Activated effector memory CD4-positive, alpha-beta T cell treated with anti-CD3 and anti-CD28 coated beads, Interleukin-2, amount 50 U/mL, for 16 hours (primary cell): ENCODE measurements around the gene AGPAT3.

ENCODE experiments used
- DNase-seq: peaks from one replicate; pipeline ENCODE4 v3.0.0-alpha.2; 2020

Gene AGPAT3

DNA sequence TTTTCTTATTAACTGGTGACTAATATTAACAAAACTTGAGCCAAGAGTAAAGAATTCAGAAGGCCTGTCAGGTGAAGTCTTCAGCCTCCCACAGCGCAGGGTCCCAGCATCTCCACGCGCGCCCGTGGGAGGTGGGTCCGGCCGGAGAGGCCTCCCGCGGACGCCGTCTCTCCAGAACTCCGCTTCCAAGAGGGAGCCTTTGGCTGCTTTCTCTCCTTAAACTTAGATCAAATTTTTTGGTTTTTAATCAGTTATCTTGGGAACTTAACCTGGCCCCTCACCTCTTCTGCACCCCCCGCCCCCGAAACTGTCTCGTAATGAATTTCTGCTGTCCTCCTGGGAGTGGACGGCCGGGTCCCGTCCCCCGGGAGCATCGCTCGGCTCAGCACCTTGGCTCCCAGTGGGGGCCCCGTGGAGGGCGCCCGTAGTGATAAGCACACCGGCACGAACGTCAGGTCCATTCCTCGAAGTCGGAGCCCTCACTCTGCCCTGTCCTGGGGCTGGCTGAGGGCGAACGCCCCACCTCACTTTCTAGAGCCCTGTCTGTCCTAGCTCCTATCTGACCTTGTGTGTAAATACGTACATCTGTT lies 117.6 kb downstream of the AGPAT3 start:
- no peak for DNase-seq

DNA sequence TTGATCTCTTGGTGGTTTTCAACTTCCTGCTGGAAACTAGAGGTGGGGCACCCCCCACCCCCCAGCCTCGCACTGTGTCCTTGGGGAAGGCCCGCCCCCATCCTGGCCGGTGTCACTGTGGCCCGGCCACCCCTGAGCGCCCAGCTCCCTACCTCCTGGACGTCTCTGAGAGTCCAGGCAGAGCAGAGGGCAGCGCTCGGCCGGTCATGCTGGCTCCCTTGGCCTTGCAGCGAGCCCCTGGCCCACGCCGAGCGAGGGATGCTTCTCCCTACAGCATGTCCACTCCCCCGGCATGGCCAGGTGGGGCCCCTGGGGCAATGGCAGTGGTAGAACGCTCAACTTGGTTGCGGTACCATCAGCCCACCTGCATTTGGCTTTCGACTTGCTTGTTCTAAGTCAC lies 118.4 kb downstream of the AGPAT3 start:
- no peak for DNase-seq

DNA sequence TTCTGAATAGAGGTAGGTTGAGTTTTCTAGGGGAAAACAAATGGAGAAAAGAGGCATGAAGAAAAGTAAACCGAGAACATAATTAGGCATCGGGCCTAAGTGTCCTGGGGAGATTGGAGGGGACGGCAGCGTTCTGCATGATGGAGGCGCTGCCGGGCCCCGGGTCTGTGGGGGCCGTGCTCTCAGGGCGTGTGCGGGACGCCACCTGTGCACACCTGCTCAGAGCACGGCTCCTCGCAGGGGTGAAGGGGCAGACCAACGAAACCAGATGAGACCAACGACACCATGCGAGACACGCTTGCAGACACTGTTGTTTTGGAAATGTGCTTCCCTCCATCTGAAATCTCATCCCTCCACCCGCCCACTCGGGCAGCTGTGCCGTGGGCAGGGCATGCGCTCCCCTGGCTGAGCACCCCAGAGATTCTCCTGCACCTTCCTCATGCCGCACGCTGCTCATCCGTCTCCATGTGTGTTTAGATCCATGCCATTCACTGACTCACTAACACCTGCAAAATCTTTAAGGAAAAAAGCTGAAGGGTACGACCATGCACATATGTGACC lies 118.9 kb downstream of the AGPAT3 start:
- no peak for DNase-seq

DNA sequence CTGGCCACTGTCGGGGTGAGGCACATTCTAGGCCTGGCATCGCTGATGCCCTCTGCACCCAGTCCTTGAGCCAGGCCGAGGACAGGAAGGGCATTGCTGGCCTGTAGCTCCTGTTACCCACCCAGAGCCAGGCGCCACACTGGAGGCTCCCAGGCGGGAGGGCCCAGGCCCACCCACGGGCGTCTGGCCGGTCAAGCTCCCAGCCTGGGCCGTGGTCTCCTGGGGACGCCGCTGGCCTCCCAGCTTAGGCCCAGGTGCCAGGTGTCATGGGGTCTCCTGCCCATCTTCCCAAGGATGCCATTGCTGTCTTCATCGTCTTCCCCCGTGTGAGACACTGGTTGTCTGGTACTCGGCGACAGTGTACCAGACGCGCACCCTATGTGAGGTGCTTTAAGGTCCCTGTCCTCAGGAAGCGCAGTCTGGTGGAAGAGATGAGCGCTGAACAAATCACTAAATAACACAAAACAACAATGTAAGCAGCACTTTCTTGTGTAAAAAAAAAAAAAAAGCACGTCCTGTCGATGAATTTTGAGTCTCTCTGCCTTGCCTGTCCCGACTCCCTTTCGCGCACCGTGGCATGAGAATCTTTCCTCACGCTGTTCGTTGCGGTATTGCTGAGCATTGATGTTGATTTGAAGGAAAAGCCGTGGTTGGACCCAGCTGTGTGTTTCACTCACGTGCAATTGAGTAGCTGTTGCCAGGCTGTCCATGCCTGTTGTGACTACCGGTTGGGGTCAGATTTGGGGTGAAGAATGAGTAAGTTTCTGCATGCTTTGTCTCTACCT lies 120.1 kb downstream of the AGPAT3 start:
- DNase-seq = no peak

DNA sequence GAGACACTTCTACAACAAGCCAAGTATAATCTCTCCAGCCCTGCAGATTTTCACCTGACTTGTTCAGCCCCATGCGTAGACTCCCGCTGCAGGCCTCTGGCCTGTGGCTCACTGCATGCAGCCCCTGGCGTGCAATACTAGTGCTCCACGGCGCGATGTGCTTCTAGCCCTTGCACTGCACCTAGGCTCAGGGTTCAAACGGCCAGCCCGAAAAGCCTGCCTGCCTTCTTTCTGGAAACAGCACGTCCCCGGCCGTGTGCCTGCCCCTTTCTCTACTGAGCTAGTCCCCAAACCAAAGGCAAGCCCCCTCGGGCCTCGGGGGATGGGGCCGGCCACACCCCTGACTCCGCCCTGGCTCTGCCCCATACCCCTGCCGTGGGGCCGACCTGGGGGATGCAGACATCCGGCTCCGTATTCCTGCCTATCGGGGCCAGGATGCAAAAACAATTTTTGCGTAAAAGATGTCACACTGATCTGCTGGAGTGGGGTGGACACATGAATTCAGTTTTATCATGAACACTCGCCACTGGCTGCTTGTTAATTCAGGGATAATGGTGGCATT lies 120.7 kb downstream of the AGPAT3 start:
- DNase-seq = no peak

DNA sequence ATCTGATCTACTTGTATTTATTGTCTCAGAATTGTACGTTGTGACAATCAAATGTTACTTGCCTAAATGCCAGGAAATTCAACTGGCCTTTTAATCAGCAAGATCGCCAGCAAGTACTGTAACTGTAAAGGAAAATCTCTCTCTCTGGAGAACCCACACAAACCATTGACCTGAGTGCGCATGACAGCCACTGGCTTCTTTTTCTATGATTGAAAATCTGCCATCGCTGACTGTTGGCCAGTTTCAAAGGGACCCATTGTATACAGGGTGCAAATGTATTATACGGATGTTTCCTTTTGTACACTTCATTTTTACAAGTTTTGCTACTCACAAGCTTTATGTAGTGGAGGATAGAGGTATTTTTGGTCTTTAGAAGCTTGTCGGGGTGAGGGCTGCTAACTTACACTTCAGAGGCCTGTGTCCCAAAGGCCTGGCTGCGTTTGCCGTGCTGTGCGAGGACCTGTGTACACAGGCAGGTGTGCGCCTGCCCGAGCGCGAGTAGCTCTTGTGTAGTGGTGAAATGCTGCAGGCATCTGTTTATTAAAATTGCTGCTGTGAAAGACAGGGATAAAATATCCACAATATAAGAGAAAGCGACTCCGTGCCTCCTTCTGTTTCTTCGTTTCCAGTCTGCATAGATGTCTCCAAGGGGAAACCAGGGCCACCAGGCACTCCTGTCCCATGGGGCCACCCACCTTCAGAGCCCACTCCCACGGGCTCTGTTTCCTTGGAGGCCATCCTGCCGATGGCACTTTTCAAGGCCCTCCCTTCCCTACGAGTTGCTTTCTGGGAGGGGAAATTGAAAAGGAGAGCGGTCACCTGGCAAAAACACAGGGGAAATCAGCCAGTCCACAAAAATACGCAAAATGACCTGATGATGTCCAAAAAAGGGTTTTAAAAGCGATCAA lies 121.8 kb downstream of the AGPAT3 start:
- no peak for DNase-seq

DNA sequence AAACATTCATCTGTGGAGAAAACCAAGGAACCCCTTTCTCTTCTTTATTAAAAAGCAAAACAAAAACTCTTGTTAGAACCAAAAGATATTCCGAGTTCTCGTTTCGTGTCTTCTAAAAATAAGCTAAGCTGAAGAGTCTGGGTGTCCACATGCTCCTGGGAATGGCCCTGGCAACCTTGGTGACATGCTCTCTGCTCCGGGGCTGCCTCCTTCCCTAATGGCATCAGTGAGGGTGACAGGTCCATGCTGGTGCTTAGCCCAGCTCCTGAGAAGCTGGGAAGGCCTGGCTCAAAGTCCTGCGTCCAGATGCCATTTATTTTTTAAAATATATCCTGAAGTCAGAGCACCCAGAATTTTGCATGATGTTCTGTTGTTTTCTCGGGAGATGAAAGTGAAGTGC lies 122.5 kb downstream of the AGPAT3 start:
- no peak for DNase-seq

DNA sequence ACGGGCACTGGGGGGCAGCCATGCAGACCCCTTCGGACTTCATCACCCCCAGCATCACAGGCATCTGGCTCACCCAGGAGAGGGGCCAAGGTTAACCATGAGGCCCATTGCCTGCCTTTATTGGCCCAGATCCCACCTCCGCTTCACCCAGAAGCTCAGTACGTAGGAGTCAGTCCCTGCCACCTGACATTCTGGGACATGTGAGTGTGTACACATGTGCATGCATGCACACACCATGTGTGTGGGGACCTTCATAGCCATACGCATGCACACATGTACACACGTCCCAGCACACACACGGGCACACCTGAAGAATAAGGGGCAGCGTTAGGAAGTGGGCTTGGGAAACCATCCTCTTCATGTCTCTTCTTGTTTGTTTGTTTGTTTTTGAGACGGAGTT lies 123.0 kb downstream of the AGPAT3 start:
- DNase-seq = no peak

DNA sequence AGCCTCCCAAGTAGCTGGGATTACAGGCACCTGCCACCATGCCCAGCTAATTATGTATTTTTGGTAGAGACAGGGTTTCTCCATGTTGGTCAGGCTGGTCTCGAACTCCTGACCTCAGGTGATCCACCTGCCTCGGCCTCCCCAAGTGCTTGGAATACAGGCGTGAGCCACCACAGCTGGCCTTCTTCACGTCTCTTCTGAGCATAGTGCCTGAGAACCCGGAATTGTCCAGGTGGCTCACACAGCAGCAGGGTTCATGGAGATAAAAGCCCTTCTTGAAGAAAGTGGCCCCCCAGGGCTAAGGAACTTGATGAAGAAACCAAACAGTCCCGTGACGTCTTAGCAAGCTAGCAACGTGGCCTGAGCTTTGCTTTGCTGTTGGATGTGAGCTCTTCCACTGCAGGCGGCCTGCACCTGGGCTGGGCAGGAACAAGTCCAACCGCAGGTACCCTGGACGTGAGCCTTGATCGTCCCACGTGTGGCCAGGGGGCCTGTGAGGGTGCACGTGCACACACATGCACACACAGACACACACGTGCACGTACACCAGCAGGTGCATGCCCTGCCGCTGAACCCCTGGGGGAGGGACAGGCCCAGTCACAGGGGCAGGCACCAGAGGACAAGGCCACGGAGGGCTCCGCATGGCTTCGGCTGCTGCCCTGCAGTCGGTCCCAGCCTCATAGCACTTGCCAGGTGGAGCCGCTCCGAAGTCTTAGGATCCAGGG lies 123.6 kb downstream of the AGPAT3 start:
- no peak for DNase-seq

DNA sequence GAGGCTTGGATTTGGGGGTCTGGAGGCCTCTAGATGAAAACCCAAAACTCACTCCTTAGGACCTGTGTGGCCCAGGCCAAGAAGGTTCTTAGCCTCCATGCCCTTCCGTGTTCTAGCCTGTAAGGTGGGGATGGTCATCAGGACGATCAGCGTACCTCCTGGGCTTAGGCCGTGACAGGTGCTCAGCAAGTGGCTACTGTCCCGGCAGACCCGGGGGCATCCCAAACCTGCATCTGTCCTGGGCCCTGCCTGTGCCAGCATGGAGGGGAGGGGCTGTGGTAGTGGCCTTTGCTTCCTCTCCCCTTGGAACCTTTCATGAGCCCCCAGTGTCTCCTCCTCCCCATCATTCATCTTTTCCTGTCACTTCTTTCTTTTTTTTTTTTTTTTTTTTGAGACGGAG lies 124.4 kb downstream of the AGPAT3 start:
- no peak for DNase-seq

DNA sequence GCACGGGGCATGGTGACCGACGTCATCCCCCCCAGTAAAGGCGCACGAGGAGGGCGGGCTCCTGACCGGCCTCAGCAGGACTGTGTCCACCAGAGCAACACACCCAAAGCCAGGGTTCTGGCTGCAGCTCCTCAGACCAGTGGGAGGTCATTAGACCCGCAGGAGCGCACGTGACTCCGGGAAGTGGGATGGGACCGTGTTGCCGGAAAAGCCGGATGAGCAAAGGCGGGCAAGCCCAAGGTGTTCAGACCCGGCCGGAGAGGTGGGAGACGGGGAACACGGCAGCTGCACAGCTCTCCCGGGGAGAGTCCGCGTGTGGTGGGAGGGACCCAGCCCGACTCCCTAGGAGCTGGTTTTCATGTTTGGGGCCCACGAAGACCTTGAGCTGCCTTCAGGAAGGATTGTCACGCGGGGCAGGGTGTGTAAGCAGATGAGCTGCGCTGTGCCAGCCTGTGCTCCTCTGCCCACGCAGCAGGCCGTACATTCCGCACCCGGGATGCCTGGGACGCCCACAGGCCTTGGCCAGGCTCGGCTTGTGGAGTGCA lies 126.5 kb downstream of the AGPAT3 start:
- DNase-seq = no peak

DNA sequence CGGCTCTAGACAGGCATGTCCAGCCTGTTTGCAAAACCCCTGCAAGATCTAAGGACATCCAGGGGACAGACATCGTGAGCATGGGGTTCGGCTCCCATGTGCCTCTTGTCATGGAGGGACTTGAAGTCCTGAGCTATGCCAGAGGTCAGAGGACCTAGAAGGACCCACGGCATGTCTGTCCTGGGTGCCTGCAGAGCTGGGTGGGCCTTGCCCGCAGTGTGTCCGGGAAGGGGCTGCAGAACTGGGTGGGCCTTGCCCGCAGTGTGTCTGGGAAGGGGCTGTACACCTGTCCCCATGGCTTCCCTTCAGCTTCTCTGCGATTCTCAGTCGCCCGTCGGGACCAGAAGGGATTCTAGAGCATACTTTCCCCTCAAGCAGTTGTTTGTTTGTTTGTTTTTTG lies 127.1 kb downstream of the AGPAT3 start:
- DNase-seq = no peak

DNA sequence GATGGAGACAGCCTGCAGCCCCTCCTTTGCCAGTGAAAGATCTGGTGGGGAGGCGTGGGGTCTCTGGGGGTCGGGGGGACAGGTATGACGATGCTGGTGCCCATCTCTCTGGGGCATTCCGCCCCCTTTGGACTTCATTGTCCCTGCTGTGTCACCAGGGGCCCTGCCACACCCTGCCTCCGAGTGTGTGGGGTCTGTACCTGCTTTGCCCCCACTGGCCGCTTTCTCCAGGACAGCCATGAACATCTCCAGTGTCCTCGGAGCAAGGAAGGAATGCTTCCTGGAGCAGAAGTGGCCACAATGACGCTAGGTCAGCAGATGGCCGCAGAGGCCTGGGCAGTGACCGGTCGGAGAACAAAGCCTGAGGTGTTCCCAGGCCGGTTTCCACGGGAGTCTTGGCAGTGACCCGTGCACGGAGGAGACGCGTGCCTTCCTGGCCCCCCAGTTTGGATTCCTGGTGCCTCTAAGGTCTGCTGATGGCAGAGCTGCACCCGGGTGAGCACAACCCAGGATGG lies 128.5 kb downstream of the AGPAT3 start:
- DNase-seq = no peak

DNA sequence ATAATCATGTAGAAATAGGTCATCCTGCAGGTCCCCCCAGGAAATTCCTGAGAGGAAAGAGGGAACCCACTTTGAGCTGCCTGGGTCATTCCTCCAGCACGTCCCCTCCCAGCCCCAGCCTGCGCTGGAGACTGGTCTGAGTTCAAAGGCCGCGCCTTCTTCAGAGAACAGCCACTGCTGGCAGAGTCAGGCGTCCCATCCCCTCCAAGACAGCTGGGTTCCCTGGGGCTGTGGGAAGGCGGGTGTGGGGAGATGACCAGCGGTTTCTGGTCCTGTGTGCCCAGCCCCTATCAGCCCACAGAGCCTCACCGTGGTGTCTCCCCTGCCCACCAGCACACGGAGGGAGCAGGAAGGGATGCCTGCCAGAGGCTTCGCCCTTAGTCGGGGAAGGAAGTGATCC lies 129.1 kb downstream of the AGPAT3 start:
- DNase-seq = no peak

DNA sequence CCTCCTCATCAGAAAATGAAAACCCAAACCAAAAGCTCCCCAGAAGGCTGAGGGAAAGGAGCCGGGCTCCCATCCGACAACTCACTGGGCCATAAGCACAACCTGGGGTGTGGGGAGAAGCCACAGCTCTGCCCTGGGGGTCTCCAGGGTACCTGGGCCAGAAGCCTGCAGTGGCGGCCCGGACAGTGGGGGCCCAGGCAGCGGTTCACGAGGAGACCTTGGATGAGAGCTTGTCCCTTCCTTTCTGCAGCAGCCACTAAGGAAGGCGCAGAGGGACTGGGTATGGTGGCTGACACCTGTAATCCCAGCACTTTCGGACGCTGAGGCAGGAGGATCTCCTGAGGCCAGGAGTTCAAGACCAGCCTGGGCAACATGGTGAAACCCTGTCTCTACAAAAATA lies 129.6 kb downstream of the AGPAT3 start:
- no peak for DNase-seq

DNA sequence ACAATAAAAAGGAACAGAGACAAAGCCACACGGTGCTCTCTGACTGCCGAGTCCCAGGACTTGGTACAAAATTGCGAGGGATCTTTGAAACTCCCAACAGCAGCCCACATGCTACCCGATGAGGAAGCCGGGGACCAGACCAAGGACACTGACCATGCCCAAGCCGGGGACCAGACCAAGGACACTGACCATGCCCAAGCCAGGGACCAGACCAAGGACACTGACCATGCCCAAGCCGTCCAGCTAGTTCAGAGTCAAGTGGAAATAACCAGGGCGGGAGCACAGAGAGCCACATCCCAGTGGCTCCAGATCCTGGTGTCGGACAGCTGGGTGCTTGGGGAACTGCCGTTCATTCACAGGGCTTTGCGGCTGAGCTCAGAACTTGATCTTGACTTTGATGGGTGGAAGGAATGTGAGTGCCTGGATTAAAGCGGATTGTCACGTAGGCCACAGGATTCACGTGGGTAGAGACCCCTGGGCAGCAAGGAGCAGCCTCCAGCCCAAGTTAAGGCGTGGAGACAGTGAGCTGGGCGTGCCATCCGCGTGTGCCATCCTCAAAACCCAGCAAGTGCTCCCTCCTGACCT lies 130.6 kb downstream of the AGPAT3 start:
- no peak for DNase-seq

DNA sequence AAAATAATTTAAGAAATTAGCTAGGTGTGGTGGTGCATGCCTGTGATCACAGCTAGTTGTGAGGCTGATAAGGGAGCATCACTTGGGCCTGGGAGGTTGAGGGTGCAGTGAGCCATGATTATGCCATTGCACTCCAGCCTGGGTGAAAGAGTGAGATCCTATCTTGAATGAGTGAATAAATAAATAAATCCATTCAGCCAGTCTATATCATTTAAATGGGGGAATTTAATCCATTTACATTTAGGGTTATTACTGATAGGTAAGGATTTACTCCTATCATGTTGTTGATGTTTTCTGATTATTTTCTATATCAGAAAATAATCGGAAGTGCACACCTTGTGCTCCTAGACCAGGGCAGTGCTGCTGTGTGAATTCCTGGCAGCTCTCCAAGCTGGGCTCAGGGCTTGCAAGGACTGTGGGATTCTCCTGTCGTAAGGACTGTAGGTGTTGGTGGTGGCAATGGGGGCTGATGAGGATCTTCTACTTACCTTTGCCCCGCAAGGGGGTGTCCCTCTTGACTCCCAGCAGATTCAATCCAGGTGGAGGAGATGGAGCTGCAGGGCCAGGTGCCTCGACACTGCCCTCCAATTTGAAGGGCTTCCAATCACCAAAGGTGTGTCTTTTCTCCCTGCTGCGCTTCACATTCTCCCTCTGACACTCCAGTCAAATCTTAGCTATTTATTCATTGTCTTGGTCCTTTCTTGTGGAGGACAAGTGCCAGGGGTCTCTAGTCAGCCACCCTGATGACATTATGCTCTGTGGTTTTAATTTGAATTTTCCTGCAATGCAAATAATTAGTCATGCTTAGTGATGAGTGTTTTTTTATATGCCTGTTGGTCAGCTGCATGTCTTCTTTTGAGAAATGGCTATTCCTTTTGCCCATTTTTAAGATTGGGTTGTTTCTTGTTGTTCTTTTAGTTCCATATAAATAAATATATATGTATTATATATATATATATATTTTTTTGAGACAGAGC lies 133.0 kb downstream of the AGPAT3 start:
- DNase-seq = no peak

DNA sequence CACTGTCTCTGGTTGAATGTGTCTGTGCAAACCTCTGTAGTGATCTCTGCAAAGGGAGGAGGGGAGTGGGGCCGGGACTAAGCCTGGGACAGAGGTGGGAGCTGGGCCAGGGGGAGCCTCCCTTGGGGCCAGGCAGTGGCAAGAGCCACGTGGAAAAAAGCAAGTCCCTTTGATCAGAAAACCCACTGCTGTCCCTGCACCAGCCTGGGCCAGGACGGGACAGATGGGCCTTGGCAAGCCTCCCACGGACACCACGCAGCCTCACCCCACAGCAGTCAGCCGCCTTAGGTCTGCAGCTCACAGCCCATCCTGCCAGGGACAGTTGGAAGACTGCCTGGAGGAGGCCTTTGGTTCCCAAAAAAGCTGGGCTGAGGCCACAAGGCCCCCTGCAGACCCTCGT lies 135.3 kb downstream of the AGPAT3 start:
- DNase-seq = no peak

DNA sequence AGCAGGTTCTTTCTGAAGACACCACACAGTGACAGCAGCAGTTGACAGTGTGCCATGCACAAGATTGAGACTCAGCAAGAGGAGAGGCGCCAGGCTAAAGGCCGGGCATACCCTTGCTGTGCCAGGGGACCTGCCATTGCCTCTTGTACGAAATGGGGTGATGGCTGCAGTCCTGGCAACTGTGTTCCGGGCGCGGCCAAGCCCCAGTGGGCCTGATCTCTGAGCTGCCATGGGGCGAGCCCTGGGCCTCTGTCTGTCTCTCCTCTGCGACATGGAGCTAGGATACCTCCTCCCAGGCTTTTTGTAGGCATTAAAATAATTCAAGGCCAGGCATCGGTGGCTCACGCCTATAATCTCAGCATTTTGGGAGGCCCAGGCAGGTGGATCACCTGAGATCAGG lies 137.5 kb downstream of the AGPAT3 start:
- DNase-seq = no peak

DNA sequence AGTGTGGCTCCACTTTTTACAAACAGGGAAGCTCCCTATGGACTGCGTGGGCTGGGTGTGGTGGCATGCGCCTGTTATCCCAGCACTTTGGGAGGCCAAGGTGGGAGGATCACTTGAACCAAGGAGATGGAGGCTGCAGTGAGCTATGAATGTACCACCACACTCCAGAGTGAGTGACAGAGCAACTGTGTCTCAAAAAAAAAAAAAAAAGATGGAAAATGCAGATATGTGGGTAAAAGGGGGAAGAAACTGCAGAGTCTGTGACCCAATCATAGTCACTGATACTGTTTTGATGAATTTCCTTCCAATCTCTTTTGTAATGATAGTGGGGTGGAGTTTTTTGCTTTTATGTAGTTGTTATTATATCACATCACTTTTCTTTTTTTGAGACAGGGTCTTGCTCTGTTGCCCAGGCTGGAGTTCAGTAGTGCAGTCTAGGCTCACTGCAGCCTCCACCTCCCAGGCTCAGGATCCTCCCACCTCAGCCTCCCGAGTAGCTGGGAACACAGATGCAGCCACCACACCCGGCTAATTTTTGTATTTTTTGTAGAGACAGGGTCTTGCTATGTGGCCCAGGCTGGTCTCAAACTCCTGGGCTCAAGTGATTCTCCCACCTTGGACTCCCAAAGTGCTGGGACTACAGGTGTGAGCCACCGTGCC lies 138.4 kb downstream of the AGPAT3 start:
- no peak for DNase-seq
